ENCODE data around the gene SPON2.
"Not testable (repeated sequence)": the region's sequence is repeated elsewhere in the genome, so short reads cannot be mapped to it uniquely, and the experiment has no call there.

The SPON2 gene

GRCh38 chr4:1151541-1151940, 20.8 kb downstream of the SPON2 start:
- DNase-seq (ENCODE audit: low spot score), result no peak

DNA sequence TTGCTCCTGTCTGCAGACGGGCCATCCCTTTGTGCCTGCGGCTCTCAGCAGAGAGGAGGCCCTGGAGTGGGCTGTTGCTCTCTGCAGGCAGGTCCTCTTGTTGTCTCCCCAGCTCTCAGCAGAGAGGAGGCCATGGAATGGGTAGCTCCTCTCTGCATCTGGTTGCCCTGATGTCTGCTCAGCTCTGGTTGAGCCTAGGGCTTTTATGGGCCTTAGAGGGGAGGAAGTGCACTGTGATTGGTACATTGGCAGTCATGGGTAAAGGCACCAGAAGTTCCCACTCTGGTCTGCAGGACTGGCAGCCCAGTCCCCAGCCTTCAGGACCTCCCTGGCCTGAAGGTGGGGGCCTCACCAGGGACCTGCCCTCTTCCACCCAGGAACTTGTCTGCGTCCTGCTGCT, 21.5 kb downstream of the SPON2 start:
- DNase-seq (ENCODE audit: low spot score), result no peak

GRCh38 chr4:1139860-1140259, 32.5 kb downstream of the SPON2 start:
- DNase-seq (ENCODE audit: low spot score), result no peak

GRCh38 chr4:1137850-1138249, 34.5 kb downstream of the SPON2 start:
- DNase-seq (ENCODE audit: low spot score), result no peak

GRCh38 chr4:1137063-1137776, 35.2 kb downstream of the SPON2 start:
- no peak for DNase-seq (ENCODE audit: low spot score)

- DNase-seq (ENCODE audit: low spot score), result no peak
These were observed 36.3 kb downstream of the SPON2 start for GRCh38 chr4:1136048-1136447.

- no peak for DNase-seq (ENCODE audit: low spot score)
These were observed 39.4 kb downstream of the SPON2 start for GRCh38 chr4:1133033-1133432.

DNA sequence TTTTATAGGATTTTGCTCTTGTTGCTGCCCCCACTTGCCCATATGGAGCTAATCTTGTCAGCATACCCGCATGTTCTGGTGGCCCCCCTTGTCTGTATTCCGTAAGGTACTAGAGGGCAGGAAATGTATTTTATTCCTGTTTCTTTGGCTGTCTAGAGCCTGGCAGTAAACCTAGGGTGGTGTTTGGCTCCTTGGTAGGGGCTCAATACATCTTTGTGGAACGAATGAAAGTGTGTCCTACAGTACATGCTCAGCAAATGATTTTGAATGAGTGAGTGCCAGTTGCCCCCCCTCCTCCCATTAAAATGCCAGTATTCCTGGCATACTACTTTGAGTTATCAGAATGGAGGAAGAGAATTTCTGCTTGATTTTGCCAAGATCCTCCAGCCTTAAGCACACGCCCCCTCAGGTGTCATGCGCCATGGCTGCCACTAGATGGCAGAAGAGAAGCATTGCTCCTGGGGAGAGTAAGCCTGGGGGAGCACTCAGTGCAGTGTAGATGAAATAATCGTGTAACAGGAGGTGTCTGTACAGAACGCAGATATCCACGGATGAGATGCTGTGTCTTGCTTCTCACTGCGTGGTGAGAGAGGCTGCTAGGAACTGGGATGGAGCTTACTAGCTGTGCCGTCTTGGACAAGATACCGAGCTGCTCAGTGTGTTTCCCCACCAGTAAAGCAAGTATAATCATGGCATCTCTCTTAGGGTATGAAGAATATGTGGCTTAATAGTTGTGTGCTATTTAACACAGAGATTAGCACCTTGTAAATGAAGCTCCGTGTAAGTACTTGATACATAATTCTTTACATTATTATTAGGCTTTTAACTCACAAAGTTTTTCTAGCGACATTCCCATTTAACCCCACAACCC, 41.8 kb downstream of the SPON2 start:
- DNase-seq (ENCODE audit: low spot score), result peak; percentile 89

GRCh38 chr4:1126506-1126905, 45.9 kb downstream of the SPON2 start:
- peak; percentile 42 for DNase-seq (ENCODE audit: low spot score)

DNA sequence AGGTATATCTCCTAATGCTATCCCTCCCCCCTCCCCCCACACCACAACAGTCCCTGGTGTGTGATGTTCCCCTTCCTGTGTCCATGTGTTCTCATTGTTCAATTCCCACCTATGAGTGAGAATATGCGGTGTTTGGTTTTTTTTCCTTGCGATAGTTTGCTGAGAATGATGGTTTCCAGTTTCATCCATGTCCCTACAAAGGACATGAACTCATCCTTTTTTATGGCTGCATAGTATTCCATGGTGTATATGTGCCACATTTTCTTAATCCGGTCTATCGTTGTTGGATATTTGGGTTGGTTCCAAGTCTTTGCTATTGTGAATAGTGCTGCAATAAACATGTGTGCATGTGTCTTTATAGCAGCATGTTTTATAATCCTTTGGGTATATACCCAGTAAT, 46.9 kb downstream of the SPON2 start:
- not testable (repeated sequence) for DNase-seq (ENCODE audit: low spot score)

- DNase-seq (ENCODE audit: low spot score), result no peak
These were observed 47.6 kb downstream of the SPON2 start for GRCh38 chr4:1124818-1125217.

DNA sequence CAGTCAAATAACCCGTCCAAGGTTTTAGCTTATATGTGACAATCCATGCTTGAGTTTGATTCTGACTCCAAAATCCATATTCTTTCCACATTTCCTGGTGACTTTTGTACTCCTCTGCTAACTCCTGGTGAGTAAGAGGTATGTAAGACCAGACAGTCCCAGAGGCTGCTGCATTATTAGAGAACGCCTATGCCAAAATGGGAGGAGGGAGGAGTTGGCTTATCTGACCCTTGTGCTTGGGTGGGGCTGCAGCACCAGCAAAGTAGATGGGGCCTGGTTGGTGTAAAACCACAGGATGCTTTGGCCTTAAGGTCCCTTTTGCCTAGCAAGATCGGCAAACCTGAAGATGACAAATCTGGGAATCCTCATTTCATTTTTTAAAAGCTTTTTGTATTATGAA, 49.9 kb downstream of the SPON2 start:
- DNase-seq (ENCODE audit: low spot score), result no peak

Measured in GM03348 (cell line).